Placental pericyte (primary cell): ENCODE results near the gene HLA-DOB. TPM values are rescaled to one million over a fixed set of nuclear protein-coding genes. Genes with fewer than 3 reads are reported as not detected.

Experiments
- total RNA-seq: library from RNA; depleted of rRNA; stranded (reverse); fragments of >200 nt; gene quantifications from 2 replicates; pipeline ENCODE4 v1.2.3, GENCODE V29; 2012

Gene HLA-DOB
- total RNA-seq, result 0.14 TPM in 1 of 2 replicates, not detected in the other

DNA sequence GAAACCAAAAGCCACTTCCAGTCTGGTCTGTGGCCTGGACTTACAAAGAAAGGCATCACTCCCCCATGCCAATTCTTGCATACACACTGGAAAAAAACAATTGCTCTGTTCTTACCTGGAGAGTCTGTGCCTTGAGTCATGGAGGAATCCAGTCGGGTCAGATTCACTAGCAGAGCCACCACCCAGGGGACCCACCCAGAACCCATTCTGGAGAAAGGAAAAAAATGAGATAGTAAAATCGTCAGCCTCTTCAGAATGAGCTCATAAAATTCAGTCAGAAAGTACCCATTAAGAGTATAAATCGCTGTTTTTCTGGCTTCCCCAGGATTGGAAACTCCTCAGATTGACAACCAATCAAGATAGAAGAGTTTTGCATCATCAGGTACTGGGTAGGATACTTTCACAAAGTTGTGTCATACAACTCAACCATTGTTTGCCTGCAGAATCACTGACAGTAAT lies at the start of gene HLA-DOB:
Gene HLA-DOB (minus strand): TSS at position 257 of the 459 bp plus-strand sequence. CDS start 51 bp downstream, at position 206.

GRCh38 chr6:32853541-32854375 lies 37.0 kb upstream of the HLA-DOB start, which contains the start of the genes PSMB9 and TAP1:
Gene PSMB9, plus strand, starts transcription at chr6:32854192. Its CDS starts 38 bp downstream, at chr6:32854230.
Gene TAP1, minus strand, starts transcription at chr6:32853704. Its CDS starts 68 bp downstream, at chr6:32853636.

DNA sequence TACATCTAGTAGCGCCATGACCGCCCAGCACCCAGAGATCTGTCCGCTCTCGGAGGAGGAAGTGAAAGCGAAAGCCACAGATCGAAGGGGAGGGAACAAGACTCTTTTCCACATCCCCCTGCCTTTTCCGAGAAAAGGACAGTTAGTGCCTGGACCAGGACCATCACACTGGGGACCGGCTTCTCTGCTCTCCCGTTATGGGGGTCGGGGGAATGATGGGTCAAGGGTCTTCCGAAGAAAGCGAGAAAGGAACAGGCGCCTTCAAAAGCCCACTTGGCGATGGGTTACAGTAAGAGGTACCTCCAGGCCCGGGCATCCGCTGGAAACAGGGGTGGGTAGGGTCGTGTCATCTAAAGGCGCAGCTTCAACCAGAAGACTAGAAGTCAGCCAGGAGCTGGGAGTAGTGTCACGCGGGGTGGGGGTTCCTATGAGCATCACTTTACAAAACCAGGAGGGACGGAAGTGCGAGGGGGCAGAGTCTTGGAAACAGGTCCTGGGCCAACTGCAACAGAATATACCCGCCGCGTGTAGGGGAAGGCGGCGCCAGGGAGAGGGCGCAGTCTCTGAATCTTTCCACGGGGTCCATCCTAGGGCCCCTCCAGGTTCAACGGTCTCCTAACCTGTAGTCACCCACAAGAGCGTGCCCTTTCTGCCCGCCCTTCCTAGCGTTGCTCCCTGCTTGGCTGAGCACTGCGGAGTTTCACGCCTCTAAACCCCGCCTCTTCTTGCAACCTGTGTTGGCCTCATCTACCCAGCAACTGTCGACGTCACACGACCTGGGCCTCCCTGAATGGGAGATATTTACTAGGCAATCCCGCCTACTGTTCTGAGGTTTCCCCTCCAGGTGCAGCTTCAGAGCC lies 27.4 kb upstream of the HLA-DOB start, which contains the start of gene PSMB8:
Gene PSMB8 (minus strand): TSS at position 69 of the 860 bp plus-strand sequence. CDS start 51 bp downstream, at position 18.

DNA sequence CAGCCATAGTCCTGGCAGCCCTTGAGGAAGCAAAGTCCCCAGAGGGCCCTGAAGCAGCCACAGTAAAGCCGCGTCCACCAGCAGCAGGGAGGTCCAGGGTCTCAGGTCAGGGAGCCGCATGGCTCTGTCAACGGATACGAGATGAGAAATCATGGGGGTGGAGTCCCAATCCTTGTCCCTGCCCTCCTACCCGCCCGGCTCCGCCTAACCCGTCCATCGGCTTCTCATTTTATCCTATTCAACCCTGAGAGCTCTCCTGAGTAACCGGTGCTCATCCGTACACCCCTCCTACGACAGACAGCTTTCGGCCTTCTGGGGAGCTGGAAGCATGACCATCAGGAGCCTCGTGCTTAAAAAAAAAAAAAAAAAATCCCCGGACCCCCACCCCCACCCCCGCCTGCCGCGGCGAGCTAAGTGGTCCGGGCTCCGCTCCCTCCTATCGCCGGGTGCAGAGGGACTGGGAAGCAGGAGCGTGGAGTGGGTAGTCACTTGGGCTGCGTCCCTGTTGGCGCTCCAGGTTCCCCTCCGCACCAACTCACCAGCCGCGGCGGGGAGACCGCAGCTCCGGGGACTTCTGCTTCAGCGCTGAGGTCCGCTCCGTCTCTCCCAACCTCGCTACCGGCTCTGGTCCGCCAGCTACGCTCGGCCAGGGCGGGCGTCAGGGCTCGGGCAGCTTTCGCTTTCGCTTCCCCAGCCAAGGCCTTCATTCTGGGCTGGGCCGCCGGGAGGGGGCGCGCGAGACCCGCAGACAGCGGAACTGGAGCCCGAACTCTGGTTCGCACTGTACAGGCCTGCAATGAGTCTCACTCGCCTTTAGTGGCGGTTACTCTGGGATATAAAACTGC lies 21.5 kb upstream of the HLA-DOB start, which contains the start of gene TAP2:
Gene TAP2 (minus strand): TSS at position 626 of the 845 bp plus-strand sequence. CDS start 506 bp downstream, at position 120.

DNA sequence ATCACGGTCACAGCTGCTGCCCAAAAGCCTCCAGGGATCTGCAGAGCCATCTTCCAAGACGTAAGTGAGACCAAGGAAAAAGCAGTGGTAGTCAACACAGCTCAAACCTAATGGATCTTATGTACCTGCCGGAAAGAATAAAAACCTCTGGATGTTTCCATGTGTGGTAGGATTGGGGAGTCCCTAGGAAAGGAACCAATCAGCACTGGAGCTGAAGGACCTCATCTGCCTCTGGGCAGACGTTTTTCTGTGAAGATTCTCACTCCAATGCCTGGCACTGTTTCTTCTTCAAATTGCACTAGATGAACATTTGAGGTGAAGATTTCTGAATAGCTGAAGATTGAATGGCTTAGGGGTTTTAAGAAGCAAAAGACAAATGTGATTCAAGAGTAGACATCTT lies 53.4 kb downstream of the HLA-DOB start, which contains the start of gene HLA-DQB2:
Gene HLA-DQB2 (minus strand): TSS at position 112 of the 400 bp plus-strand sequence. CDS start 62 bp downstream, at position 50.

Other genes starting within 250 kb of the HLA-DOB start
- 0.14 TPM in 1 of 2 replicates, not detected in the other for gene HLA-DRB1, start 227.2 kb downstream of the HLA-DOB start, total RNA-seq
- gene HLA-DQA1, start 179.6 kb downstream of the HLA-DOB start, total RNA-seq, result 0.43 TPM in 1 of 2 replicates, not detected in the other
- gene HLA-DQB1, start 150.3 kb downstream of the HLA-DOB start, total RNA-seq, result 0.43 TPM in 1 of 2 replicates, not detected in the other
- not detected in 2 replicates for gene HLA-DQA2, start 75.6 kb downstream of the HLA-DOB start, total RNA-seq
- not detected in 2 replicates for gene HLA-DQB2, start 53.5 kb downstream of the HLA-DOB start, total RNA-seq
- 5.0 and 30.4 TPM in 2 replicates for gene TAP2, start 21.7 kb upstream of the HLA-DOB start, total RNA-seq
- gene PSMB8, start 27.0 kb upstream of the HLA-DOB start, total RNA-seq, result 47.3 and 56.8 TPM in 2 replicates
- gene TAP1, start 36.7 kb upstream of the HLA-DOB start, total RNA-seq, result 60.0 and 115 TPM in 2 replicates
- 12.9 and 25.5 TPM in 2 replicates for gene PSMB9, start 37.2 kb upstream of the HLA-DOB start, total RNA-seq
- gene HLA-DMB, start 124.0 kb upstream of the HLA-DOB start, total RNA-seq, result 0.14 TPM in 1 of 2 replicates, not detected in the other
- gene HLA-DMA, start 136.1 kb upstream of the HLA-DOB start, total RNA-seq, result 0.14 and 1.5 TPM in 2 replicates
- gene BRD2, start 151.6 kb upstream of the HLA-DOB start, total RNA-seq, result 153 and 186 TPM in 2 replicates
- not detected in 2 replicates for gene HLA-DOA, start 192.6 kb upstream of the HLA-DOB start, total RNA-seq